NCI-H510A treated with DMSO at 0.1 percent for 48 hours (cell line): ENCODE data around the gene ATXN3.
A peak's percentile ranks its signal among the peaks of the same experiment; 100 is the strongest.

ENCODE experiments used
- DNase-seq: peaks from one replicate; lab custom pipeline; 2025; lab: John Stamatoyannopoulos, UW

ATXN3 gene

GRCh38 chr14:92106143-92106926 is at the start of gene ATXN3:
Gene ATXN3 (minus strand): TSS chr14:92106582. CDS start chr14:92106552, 30 bp downstream.
- DNase-seq, result peak; percentile 94

GRCh38 chr14:92154283-92154942 is 48.0 kb upstream of the ATXN3 start:
- peak; percentile 63 for DNase-seq

GRCh38 chr14:92153581-92153980 is 47.2 kb upstream of the ATXN3 start:
- DNase-seq, result peak; percentile 29

- DNase-seq, result no peak
These were observed 38.3 kb upstream of the ATXN3 start for GRCh38 chr14:92144708-92145107.

- DNase-seq, result no peak
These were observed 37.6 kb upstream of the ATXN3 start for GRCh38 chr14:92143962-92144361.

- DNase-seq, result no peak
These were observed 36.9 kb upstream of the ATXN3 start for GRCh38 chr14:92143309-92143708.

GRCh38 chr14:92135269-92135668 is 28.9 kb upstream of the ATXN3 start:
- peak; percentile 51 for DNase-seq

GRCh38 chr14:92134456-92134855 is 28.1 kb upstream of the ATXN3 start:
- DNase-seq, result no peak

- DNase-seq, result no peak
These were observed 16.4 kb upstream of the ATXN3 start for GRCh38 chr14:92122761-92123160.

- no peak for DNase-seq
These were observed 15.9 kb upstream of the ATXN3 start for GRCh38 chr14:92122351-92122677.

- peak; percentile 58 for DNase-seq
These were observed 15.4 kb upstream of the ATXN3 start, which contains the start of the genes CPSF2 and NDUFB1 for GRCh38 chr14:92121670-92122350. Gene CPSF2 (plus strand): TSS chr14:92121969. CDS start chr14:92130985, 9,016 bp downstream. Gene NDUFB1 (minus strand): TSS chr14:92121706. CDS start chr14:92117637, 4,069 bp downstream.

- DNase-seq, result peak; percentile 19
These were observed 14.9 kb upstream of the ATXN3 start for GRCh38 chr14:92121207-92121669.

- no peak for DNase-seq
These were observed 3.1 kb upstream of the ATXN3 start for GRCh38 chr14:92109490-92109889.

GRCh38 chr14:92108345-92109254 is 2.2 kb upstream of the ATXN3 start:
- DNase-seq, result no peak

- no peak for DNase-seq
These were observed 564 bp downstream of the ATXN3 start for GRCh38 chr14:92105893-92106142.

GRCh38 chr14:92105073-92105892 is 1.1 kb downstream of the ATXN3 start:
- peak; percentile 41 for DNase-seq

GRCh38 chr14:92103363-92103989 is 2.9 kb downstream of the ATXN3 start:
- DNase-seq, result no peak

GRCh38 chr14:92099802-92100201 is 6.6 kb downstream of the ATXN3 start:
- no peak for DNase-seq

GRCh38 chr14:92093320-92093719 is 13.1 kb downstream of the ATXN3 start:
- DNase-seq, result no peak

- no peak for DNase-seq
These were observed 17.9 kb downstream of the ATXN3 start for GRCh38 chr14:92088494-92088893.

- DNase-seq, result no peak
These were observed 31.8 kb downstream of the ATXN3 start for GRCh38 chr14:92074555-92074954.
